HUES64 (cell line): ENCODE measurements around the gene ANAPC1.
"Not testable (repeated sequence)": the region's sequence is repeated elsewhere in the genome, so short reads cannot be mapped to it uniquely, and the experiment has no call there.

Experiments used
- H3K27ac ChIP-seq: 2 replicates; pipeline ENCODE4 v1.7.0; 2013; ENCODE audit warnings: low read depth, low read length, inconsistent platforms
- H3K27me3 ChIP-seq: 2 replicates; pipeline ENCODE4 v1.6.1; 2013; ENCODE audit warnings: mild to moderate bottlenecking, low read length; ENCODE audit not compliant: insufficient read depth
- H3K36me3 ChIP-seq: 2 replicates; pipeline ENCODE4 v1.6.1; 2013; ENCODE audit warnings: mild to moderate bottlenecking, low read length; ENCODE audit not compliant: insufficient read depth
- H3K4me1 ChIP-seq: 2 replicates; pipeline ENCODE4 v1.6.1; 2013; ENCODE audit warnings: mild to moderate bottlenecking, low read length, moderate library complexity; ENCODE audit not compliant: insufficient read depth
- H3K4me3 ChIP-seq: 2 replicates; pipeline ENCODE4 v1.5.1; 2013; ENCODE audit warnings: mild to moderate bottlenecking, low read length, moderate library complexity
- H3K9ac ChIP-seq: 2 replicates; pipeline ENCODE4 v1.6.1; 2013; ENCODE audit warnings: mild to moderate bottlenecking, low read depth, low read length
- H3K9me3 ChIP-seq: 2 replicates; pipeline ENCODE4 v1.6.1; 2013; ENCODE audit warnings: low read depth, low read length; ENCODE audit not compliant: insufficient read depth
- WGBS: fragments of 150-250, 120-280 bp; methylation state at CpG from one replicate; pipeline ENCODE4 v1.1.7; 2013; ENCODE audit warnings: missing lambda C conversion rate; 5-methylcytosine and 5-hydroxymethylcytosine counted together

ANAPC1 gene

DNA sequence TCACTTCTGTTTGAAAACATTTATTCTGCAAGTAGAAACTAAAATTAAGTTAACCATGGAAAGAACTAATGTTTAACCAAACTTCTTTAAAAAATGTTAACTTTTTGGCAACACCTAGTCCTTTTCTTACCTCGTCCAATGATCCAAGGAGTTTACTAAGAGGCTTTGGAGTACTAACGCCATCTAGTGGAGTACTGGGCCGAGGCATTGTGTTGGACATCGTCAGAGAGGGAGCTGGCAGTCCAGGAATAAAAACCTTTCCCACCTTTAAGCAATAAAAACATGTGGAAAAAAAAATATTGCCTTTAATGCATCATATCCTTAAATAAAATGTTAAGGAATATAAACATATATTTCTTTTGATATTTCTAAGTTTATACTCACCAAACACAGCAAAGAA is 33.3 kb downstream of the ANAPC1 start:
- not testable (repeated sequence) for H3K27ac ChIP-seq, H3K9me3 ChIP-seq, H3K4me1 ChIP-seq, H3K27me3 ChIP-seq, H3K4me3 ChIP-seq, H3K9ac ChIP-seq
- WGBS: no CpG with 5 or more reads among the region's 4 CpGs
- peaks cover 51% of the 10 kb centered on the region for H3K36me3 ChIP-seq

DNA sequence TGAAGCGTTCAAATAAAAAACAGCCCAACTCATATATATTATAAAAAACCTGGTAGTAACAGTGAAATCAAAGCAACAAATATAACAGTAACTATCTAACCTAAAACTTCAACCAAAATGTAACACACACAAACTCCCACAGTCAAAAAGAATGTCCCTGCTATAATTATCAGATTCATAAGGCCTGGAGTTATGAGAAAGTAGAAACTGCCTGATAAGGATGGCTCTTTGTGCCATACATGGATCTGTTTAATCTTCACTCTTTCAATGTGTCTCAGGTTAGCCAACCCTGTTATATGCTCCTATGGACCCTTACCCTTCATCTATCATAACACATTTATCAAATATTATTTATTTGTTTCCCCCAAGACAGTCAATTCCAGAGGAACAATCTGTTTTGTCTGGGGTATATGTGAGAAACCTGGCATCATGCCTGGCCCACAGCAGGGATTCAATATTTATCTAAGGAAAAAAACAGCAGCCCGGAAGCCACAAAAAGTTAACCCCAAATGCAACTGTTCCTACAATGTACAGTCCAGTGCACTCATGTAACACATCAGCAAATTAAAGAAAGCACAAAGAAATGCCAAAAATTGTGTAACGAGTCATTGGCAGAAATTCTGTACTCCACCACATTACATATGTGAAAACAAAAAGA is 44.2 kb downstream of the ANAPC1 start:
- not testable (repeated sequence) for H3K4me1 ChIP-seq, H3K4me3 ChIP-seq, H3K9me3 ChIP-seq, H3K27me3 ChIP-seq, H3K27ac ChIP-seq, H3K9ac ChIP-seq
- peaks cover 61% of the 10 kb centered on the region for H3K36me3 ChIP-seq
- WGBS: no CpG with 5 or more reads among the region's 3 CpGs

DNA sequence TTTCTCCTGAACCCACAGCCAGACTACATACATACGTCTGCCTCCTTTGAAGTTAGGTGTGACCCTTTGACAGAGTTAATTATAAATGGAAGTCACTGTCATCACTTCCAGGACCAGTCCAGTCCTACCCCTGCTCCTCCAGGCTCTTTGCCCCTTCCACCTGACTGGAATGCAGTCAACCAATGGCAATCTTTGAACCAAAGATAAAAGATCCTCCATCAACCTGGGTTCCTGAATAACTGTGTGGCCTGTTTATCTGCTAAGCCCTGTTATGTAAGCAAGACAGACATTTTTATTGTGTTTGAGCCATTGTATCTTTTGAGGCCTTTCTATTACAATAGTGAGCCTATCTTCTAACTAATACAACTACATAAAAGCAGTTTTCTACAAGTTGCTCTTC is 45.0 kb downstream of the ANAPC1 start:
- H3K4me1 ChIP-seq, H3K4me3 ChIP-seq, H3K27me3 ChIP-seq, H3K9ac ChIP-seq, H3K9me3 ChIP-seq, H3K27ac ChIP-seq: not testable (repeated sequence)
- WGBS: no CpG with 5 or more reads among the region's 1 CpG
- H3K36me3 ChIP-seq: peaks cover 64% of the 10 kb centered on the region

DNA sequence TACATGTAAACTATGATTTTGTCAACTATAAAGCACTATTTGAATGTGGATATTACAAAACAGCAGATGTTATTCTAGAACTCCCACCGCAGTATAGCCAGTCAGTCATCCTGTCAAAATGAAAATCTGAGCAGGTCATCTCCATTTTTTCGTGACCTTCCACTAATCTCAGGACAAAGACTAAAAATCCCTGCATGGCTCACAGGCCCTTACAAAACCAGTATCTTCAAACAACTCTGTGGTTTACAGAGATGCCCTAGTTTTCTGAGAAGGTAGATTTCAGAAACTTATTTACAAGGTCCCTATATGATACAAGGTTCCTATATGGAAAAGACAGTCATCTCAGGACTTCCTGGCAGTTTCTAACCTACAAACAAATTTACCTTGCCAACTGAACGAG is 49.8 kb downstream of the ANAPC1 start:
- not testable (repeated sequence) for H3K27ac ChIP-seq, H3K9me3 ChIP-seq, H3K4me1 ChIP-seq, H3K4me3 ChIP-seq, H3K27me3 ChIP-seq, H3K9ac ChIP-seq
- H3K36me3 ChIP-seq: peaks cover 67% of the 10 kb centered on the region
- 93% methylated on average over 2 of the region's 3 CpGs for WGBS

- not testable (repeated sequence) for H3K9ac ChIP-seq, H3K4me1 ChIP-seq, H3K27ac ChIP-seq, H3K27me3 ChIP-seq, H3K9me3 ChIP-seq, H3K4me3 ChIP-seq
- peaks cover 67% of the 10 kb centered on the region for H3K36me3 ChIP-seq
- 100% methylated on average over 1 of the region's 1 CpG for WGBS
Observed at GRCh38 chr2:111830479-111830878, 53.5 kb downstream of the ANAPC1 start.

GRCh38 chr2:111828217-111828766 is 55.7 kb downstream of the ANAPC1 start:
- not testable (repeated sequence) for H3K9ac ChIP-seq, H3K4me1 ChIP-seq, H3K4me3 ChIP-seq, H3K9me3 ChIP-seq, H3K27me3 ChIP-seq, H3K27ac ChIP-seq
- H3K36me3 ChIP-seq: peaks cover 62% of the 10 kb centered on the region
- 97% methylated on average over 3 of the region's 4 CpGs for WGBS

- not testable (repeated sequence) for H3K9ac ChIP-seq, H3K4me1 ChIP-seq, H3K9me3 ChIP-seq, H3K36me3 ChIP-seq, H3K27ac ChIP-seq, H3K27me3 ChIP-seq, H3K4me3 ChIP-seq
- WGBS: no CpG with 5 or more reads among the region's 7 CpGs
Observed at GRCh38 chr2:111812970-111813622, 70.9 kb downstream of the ANAPC1 start.

- not testable (repeated sequence) for H3K4me1 ChIP-seq
- WGBS: no CpG with 5 or more reads among the region's 1 CpG
Observed at GRCh38 chr2:111790633-111791032, 93.4 kb downstream of the ANAPC1 start.

DNA sequence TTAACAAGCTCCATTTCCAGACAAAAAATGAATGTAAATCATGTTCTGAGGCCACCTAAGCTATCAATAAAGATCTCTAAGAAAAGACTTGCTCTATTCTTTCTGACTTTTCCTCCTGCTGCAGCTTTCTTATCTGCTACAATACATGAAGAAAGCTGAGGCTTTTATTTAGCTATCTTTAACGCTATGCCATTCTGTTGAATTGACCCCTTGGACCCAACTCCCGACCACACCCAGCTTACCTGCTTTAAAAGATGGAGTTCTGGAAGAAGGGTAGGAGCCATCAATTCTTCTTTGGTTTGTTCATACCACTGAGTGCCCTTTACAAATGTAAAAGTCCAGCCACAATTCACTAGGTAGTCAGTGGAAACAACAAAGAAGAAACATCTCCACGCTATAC is 99.9 kb downstream of the ANAPC1 start:
- not testable (repeated sequence) for H3K27ac ChIP-seq, H3K27me3 ChIP-seq, H3K4me1 ChIP-seq, H3K9me3 ChIP-seq, H3K4me3 ChIP-seq, H3K9ac ChIP-seq
- H3K36me3 ChIP-seq: peaks cover 21% of the 10 kb centered on the region
- WGBS: 100% methylated on average over 3 of the region's 3 CpGs

More at GRCh38 chr2:111790633-111791032, 93.4 kb downstream of the ANAPC1 start:
- not testable (repeated sequence) for H3K9ac ChIP-seq, H3K9me3 ChIP-seq, H3K4me3 ChIP-seq, H3K27ac ChIP-seq, H3K27me3 ChIP-seq
- peaks cover 13% of the 10 kb centered on the region; the same call in 1 of the 2 replicates for H3K36me3 ChIP-seq

DNA sequence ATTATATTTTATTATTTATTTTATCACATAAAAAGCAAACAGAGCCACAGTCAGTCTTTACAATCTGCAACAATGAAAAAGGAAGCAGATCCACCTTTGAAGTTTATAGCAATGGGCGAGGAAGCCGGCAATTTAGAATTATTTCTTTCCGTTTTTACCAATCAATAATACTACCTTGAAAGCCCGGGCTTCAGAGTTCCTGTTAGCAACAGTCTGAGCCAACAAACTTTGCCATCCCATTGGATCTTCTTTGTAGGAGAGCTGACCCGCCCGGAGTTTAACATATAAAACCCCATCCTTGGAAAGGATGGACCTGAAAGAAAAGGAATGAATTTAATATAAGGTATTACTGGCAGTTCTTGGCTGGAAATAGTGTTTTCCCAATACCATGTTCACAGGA is 101.8 kb downstream of the ANAPC1 start:
- no CpG with 5 or more reads among the region's 6 CpGs for WGBS
- H3K36me3 ChIP-seq: peaks cover 16% of the 10 kb centered on the region
- H3K9me3 ChIP-seq, H3K4me1 ChIP-seq, H3K27ac ChIP-seq, H3K9ac ChIP-seq, H3K27me3 ChIP-seq, H3K4me3 ChIP-seq: not testable (repeated sequence)

GRCh38 chr2:111781443-111782094 is 102.4 kb downstream of the ANAPC1 start:
- peaks cover 19% of the 10 kb centered on the region for H3K36me3 ChIP-seq
- not testable (repeated sequence) for H3K27me3 ChIP-seq, H3K4me1 ChIP-seq, H3K9ac ChIP-seq, H3K4me3 ChIP-seq, H3K27ac ChIP-seq, H3K9me3 ChIP-seq
- WGBS: 100% methylated on average over 5 of the region's 9 CpGs
